ENCODE results near the gene NEK5. TPM values are rescaled to one million over a fixed set of nuclear protein-coding genes. Genes with fewer than 3 reads are reported as not detected.

NEK5 gene
- total RNA-seq, 2 experiments from 2014 or later = 0.22 TPM; not detected in 1

GRCh38 chr13:52001120-52001731 is 127.6 kb downstream of the NEK5 start:
- H3K4me2 ChIP-seq (ENCODE audit: low read length) = no peak overlapping the region
- intact Hi-C loops (cut with micrococcal nuclease; ENCODE audit: unreplicated experiment) = loop anchor here (2.0 to 5.0 kb wide), 3 partner anchors 126 to 236 kb away; no protein-coding TSS in a partner anchor
- no peaks in the 10 kb centered on the region for H3K36me3 ChIP-seq (ENCODE audit: insufficient read depth, low read length)
- no peak overlapping the region for H2AFZ ChIP-seq (ENCODE audit: low read length)
- H3K4me1 ChIP-seq (ENCODE audit: insufficient read depth, low read length, poor library complexity, severe bottlenecking) = no peaks in the 10 kb centered on the region
- TF ChIP-seq EZH2phosphoT487 (IDR thresholded peaks at IDR 0.05; ENCODE audit: borderline replicate concordance, low read depth, low read length) = no peak
- peak; percentile 85 for TF ChIP-seq CTCF (conservative IDR thresholded peaks at IDR 0.05; ENCODE audit: low read length)
- H3K27ac ChIP-seq (ENCODE audit: low read depth, low read length, poor library complexity, severe bottlenecking) = no peak overlapping the region
- H3K9me3 ChIP-seq (ENCODE audit: low read length) = no peaks in the 10 kb centered on the region
- DNase-seq (ENCODE audit: low spot score) = peak; percentile 75
- H3K79me2 ChIP-seq (ENCODE audit: insufficient read depth, low read depth, low read length) = no peaks in the 10 kb centered on the region
- ChIA-PET CTCF (ENCODE audit: unreplicated experiment) (no interaction called here), POLR2A (no interaction called here)
- no peaks in the 10 kb centered on the region for H4K20me1 ChIP-seq (ENCODE audit: insufficient read depth, low read length)
- no TSS peak for BruUV-seq (replicated peaks)
- H3K4me3 ChIP-seq (ENCODE audit: low read depth, low read length, poor library complexity, severe bottlenecking) = no peak overlapping the region
- H3K9me2 ChIP-seq (ENCODE audit: insufficient read depth, low read length) = no peaks in the 10 kb centered on the region

DNA sequence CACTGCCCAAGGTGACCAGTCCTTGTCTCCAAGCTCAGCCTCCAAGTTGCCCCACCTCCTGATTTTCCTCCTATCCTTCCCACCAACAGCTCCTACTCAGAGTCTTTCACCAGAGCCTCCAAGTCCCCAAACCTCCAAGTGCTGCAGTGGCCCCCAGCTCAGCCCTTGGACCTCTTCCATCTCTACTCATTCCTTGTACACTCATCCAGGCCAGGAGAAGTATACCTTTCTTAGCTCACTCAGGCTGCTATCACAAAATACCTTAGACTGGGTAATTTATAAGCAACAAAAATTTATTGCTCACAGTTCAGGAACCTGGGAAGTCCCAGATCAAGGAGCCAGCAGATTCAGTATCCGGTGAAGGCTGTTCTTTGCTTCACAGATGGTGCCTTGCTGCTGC is 129.0 kb downstream of the NEK5 start:
- no peaks in the 10 kb centered on the region for H3K79me2 ChIP-seq (ENCODE audit: insufficient read depth, low read depth, low read length)
- POLR2A ChIA-PET = no interaction called here
- intact Hi-C loops (cut with micrococcal nuclease; ENCODE audit: unreplicated experiment) = loop anchor here (2.0 to 5.0 kb wide), 3 partner anchors 127 to 237 kb away; no protein-coding TSS in a partner anchor

More for the DNA sequence above, 129.0 kb downstream of the NEK5 start:
- H3K4me1 ChIP-seq (ENCODE audit: insufficient read depth, low read length, poor library complexity, severe bottlenecking) = no peaks in the 10 kb centered on the region
- no peaks in the 10 kb centered on the region; the same call in 1 of the 2 replicates for H4K20me1 ChIP-seq (ENCODE audit: insufficient read depth, low read length)
- no peak overlapping the region for H3K4me2 ChIP-seq (ENCODE audit: low read length)
- no peaks in the 10 kb centered on the region for H3K9me3 ChIP-seq (ENCODE audit: low read length)
- CTCF ChIA-PET (ENCODE audit: unreplicated experiment) = no interaction called here
- no peaks in the 10 kb centered on the region for H3K9me2 ChIP-seq (ENCODE audit: insufficient read depth, low read length)
- DNase-seq (ENCODE audit: low spot score) = no peak
- TF ChIP-seq EZH2phosphoT487 (IDR thresholded peaks at IDR 0.05; ENCODE audit: borderline replicate concordance, low read depth, low read length) (no peak), CTCF (conservative IDR thresholded peaks at IDR 0.05; ENCODE audit: low read length) (no peak)
- no peak overlapping the region for H2AFZ ChIP-seq (ENCODE audit: low read length)
- H3K4me3 ChIP-seq (ENCODE audit: low read depth, low read length, poor library complexity, severe bottlenecking) = no peak overlapping the region
- no peaks in the 10 kb centered on the region for H3K36me3 ChIP-seq (ENCODE audit: insufficient read depth, low read length)
- H3K27ac ChIP-seq (ENCODE audit: low read depth, low read length, poor library complexity, severe bottlenecking) = no peak overlapping the region
- no TSS peak for BruUV-seq (replicated peaks)

All from OCI-LY7 (cell line).